HepG2 (cell line): ENCODE measurements around the gene ANKRD12. TPM values are rescaled to one million over a fixed set of nuclear protein-coding genes. Genes with fewer than 3 reads are reported as not detected.

Source experiments
- CAMTA2 ChIP-seq: sonication (generic); formaldehyde crosslinking; IDR thresholded peaks from 2 replicates; pipeline ENCODE4 v1.4.0; 2020; ENCODE audit warnings: mild to moderate bottlenecking, missing genetic modification reagents, borderline replicate concordance
- CHD4 ChIP-seq: fragments of 200-600 bp; sonication (generic); IDR thresholded peaks from 2 replicates; pipeline ENCODE4 v1.7.0; 2017; ENCODE audit warnings: mild to moderate bottlenecking, low read length, borderline replicate concordance
- FOXP1 ChIP-seq, 2 experiments: fragments of 450-650 bp in 1 of 2; IDR thresholded peaks; 2 replicates each; pipeline ENCODE4 v1.6.1; 2017 to 2018; ENCODE audit warnings: antibody characterized with exemption in 1 of 2
- GATA4 ChIP-seq: sonication (generic); IDR thresholded peaks from 2 replicates; pipeline ENCODE4 v1.6.1; 2016; ENCODE audit warnings: antibody characterized with exemption, low read depth, borderline replicate concordance
- HNRNPLL ChIP-seq: fragments of 200-400 bp; formaldehyde crosslinking; IDR thresholded peaks from 2 replicates; pipeline ENCODE4 v1.6.1; 2017; ENCODE audit warnings: mild to moderate bottlenecking, low read depth, low read length; ENCODE audit not compliant: poor library complexity, severe bottlenecking
- KMT2B ChIP-seq: IDR thresholded peaks from 2 replicates; pipeline ENCODE4 v1.6.1; 2016; ENCODE audit warnings: missing genetic modification reagents, missing compliant biosample characterization
- MAFF ChIP-seq: IDR thresholded peaks from 2 replicates; pipeline ENCODE4 v1.6.1; 2011; ENCODE audit warnings: low read depth, low read length, improper control_type of control experiment
- MED1 ChIP-seq: sonication (generic); formaldehyde crosslinking; IDR thresholded peaks from 2 replicates; pipeline ENCODE4 v1.4.0; 2020; ENCODE audit warnings: missing genetic modification reagents
- NR2C2 ChIP-seq: sonication (generic); formaldehyde crosslinking; IDR thresholded peaks from 2 replicates; pipeline ENCODE4 v1.4.0; 2020; ENCODE audit warnings: missing genetic modification reagents, mild to moderate bottlenecking, moderate library complexity, borderline replicate concordance
- RFX1 ChIP-seq: fragments of 450-650 bp; IDR thresholded peaks from 2 replicates; pipeline ENCODE4 v1.6.1; 2017
- SRF ChIP-seq: IDR thresholded peaks from 2 replicates; pipeline ENCODE4 v1.6.1; 2011; ENCODE audit warnings: mild to moderate bottlenecking, low read depth, low read length, moderate library complexity
- TBP ChIP-seq: sonication (generic); formaldehyde crosslinking; IDR thresholded peaks from 2 replicates; pipeline ENCODE4 v1.5.0; 2020; ENCODE audit warnings: missing genetic modification reagents
- ZBTB7B ChIP-seq: sonication (generic); formaldehyde crosslinking; IDR thresholded peaks from 2 replicates; pipeline ENCODE4 v1.4.0; 2020; ENCODE audit warnings: missing genetic modification reagents
- ZFP82 ChIP-seq: sonication (generic); formaldehyde crosslinking; IDR thresholded peaks from 2 replicates; pipeline ENCODE4 v1.5.1; 2020; ENCODE audit warnings: mild to moderate bottlenecking, missing genetic modification reagents, borderline replicate concordance
- ZNF367 ChIP-seq: sonication (generic); formaldehyde crosslinking; IDR thresholded peaks from 2 replicates; pipeline ENCODE4 v1.4.0; 2020; ENCODE audit warnings: missing genetic modification reagents, borderline replicate concordance
- ZNF709 ChIP-seq: sonication (generic); formaldehyde crosslinking; IDR thresholded peaks from 2 replicates; pipeline ENCODE4 v1.5.0; 2020; ENCODE audit warnings: mild to moderate bottlenecking, missing genetic modification reagents
- ZNF776 ChIP-seq: sonication (generic); formaldehyde crosslinking; IDR thresholded peaks from 2 replicates; pipeline ENCODE4 v1.4.0; 2020; ENCODE audit warnings: mild to moderate bottlenecking, missing genetic modification reagents
- ZNF839 ChIP-seq: sonication (generic); formaldehyde crosslinking; IDR thresholded peaks from 2 replicates; pipeline ENCODE4 v1.4.0; 2020; ENCODE audit warnings: missing genetic modification reagents, mild to moderate bottlenecking, borderline replicate concordance
- polyA plus RNA-seq, 8 experiments: library from polyadenylated mRNA; depleted of rRNA in 3 of 8; stranded (reverse) in 7 of 8; unstranded in 1 of 8; fragments of >200 nt; fragmentation: Illumina TruSeq in 4 of 8; extraction: Trizol in 4 of 8; gene quantifications; 2 replicates each; pipeline versions ENCODE4 v1.2.1 to v1.2.3, GENCODE V29; 2011 to 2016; ENCODE audit warnings: low read depth in 4 of 8, missing spikeins in 1 of 8, mixed read lengths in 1 of 8; ENCODE audit not compliant: insufficient read depth in 1 of 8
- total RNA-seq, 5 experiments: library from RNA; depleted of rRNA; stranded (reverse); fragments of >200 nt; fragmentation: Illumina TruSeq; extraction: Trizol; gene quantifications; 2 replicates each; pipeline ENCODE4 v1.2.3, GENCODE V29; 2016; ENCODE audit warnings: low read depth in 1 of 5
- TF ChIP-seq, protein P1 (sequence below): sonication (generic); formaldehyde crosslinking; IDR thresholded peaks from 2 replicates; pipeline ENCODE4 v1.5.0; 2020; ENCODE audit warnings: mild to moderate bottlenecking, missing genetic modification reagents
- TF ChIP-seq, protein P2 (sequence below): sonication (generic); formaldehyde crosslinking; IDR thresholded peaks from 2 replicates; pipeline ENCODE4 v1.8.0; 2022; ENCODE audit warnings: low read depth, missing genetic modification reagents
- TF ChIP-seq, protein P3 (sequence below): sonication (generic); formaldehyde crosslinking; IDR thresholded peaks from 2 replicates; pipeline ENCODE4 v1.4.0; 2020; ENCODE audit warnings: mild to moderate bottlenecking, missing genetic modification reagents
- TF ChIP-seq, protein P4 (sequence below): sonication (generic); formaldehyde crosslinking; IDR thresholded peaks from 2 replicates; pipeline ENCODE4 v1.4.0; 2020; ENCODE audit warnings: missing genetic modification reagents
- TF ChIP-seq, protein P5 (sequence below): sonication (generic); formaldehyde crosslinking; IDR thresholded peaks from 2 replicates; pipeline ENCODE4 v1.8.1; 2023; ENCODE audit warnings: mild to moderate bottlenecking, missing genetic modification reagents, borderline replicate concordance
- TF ChIP-seq, protein P6 (sequence below): sonication (generic); formaldehyde crosslinking; IDR thresholded peaks from 2 replicates; pipeline ENCODE4 v1.8.1; 2023; ENCODE audit warnings: missing genetic modification reagents, mild to moderate bottlenecking, borderline replicate concordance

ANKRD12 gene
- total and polyA plus RNA-seq, 2 of the 13 experiments (the other 11 are each of a cell fraction or from before 2014, with no cell fraction given), result 6.0 to 23.2 TPM

DNA sequence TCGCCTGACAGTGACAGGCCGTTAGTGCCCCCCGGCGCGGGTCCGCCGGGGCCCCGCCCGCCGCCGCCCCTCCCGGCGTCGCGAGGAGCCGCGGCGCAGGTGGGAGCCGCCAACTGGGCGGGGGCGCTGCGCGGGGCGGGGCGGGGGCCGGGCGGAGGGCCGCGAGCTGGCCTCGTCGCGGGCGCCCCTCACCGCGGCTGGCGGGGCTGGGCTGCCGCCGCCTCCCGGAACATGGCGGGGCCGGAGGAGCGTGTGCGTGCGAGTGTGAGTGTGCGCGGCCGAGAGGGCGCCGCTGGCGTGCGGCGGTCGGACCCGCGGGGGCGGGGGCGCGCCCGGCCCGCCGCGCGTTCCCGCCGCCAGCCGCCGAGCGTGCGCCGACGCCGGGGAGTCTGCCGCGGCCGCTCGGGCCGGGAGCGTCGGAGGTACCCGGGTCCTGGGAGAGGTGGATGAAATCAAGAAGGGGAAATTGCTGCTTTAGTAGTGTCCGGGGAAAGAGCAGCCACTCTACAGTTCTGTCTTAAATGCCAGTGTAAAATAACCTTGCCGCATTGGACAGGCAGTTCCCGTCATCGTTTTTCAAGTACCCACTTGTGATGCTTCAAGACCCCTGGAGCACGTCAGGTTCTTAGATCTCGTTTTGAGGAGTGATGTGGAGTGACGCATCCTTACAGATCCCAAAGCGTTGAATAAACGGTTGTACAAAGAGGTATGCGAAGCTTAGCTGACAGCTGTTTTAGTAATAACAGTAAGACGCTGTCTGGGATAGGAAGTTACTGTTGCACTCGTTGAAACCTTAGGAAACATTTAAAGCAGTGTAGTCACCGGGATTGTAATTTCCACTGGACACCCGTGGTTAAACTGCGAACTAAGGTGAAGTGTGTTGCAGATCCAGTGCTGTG, 836 bp downstream of the ANKRD12 start (continued):
- TF ChIP-seq, protein P1, sequence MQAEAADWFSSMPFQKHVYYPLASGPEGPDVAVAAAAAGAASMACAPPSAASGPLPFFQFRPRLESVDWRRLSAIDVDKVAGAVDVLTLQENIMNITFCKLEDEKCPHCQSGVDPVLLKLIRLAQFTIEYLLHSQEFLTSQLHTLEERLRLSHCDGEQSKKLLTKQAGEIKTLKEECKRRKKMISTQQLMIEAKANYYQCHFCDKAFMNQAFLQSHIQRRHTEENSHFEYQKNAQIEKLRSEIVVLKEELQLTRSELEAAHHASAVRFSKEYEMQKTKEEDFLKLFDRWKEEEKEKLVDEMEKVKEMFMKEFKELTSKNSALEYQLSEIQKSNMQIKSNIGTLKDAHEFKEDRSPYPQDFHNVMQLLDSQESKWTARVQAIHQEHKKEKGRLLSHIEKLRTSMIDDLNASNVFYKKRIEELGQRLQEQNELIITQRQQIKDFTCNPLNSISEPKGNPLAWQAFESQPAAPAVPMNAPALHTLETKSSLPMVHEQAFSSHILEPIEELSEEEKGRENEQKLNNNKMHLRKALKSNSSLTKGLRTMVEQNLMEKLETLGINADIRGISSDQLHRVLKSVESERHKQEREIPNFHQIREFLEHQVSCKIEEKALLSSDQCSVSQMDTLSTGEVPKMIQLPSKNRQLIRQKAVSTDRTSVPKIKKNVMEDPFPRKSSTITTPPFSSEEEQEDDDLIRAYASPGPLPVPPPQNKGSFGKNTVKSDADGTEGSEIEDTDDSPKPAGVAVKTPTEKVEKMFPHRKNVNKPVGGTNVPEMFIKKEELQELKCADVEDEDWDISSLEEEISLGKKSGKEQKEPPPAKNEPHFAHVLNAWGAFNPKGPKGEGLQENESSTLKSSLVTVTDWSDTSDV (CRISPR knock-in tag), result no peak
- TF ChIP-seq GATA4 (no peak), MED1 (no peak), SRF (no peak), ZNF776 (CRISPR knock-in tag) (no peak), FOXP1 (IDR thresholded peaks at IDR 0.05) (no peak), FOXP1 (CRISPR knock-in tag; IDR thresholded peaks at IDR 0.05) (no peak), MAFF (no peak), ZNF839 (CRISPR knock-in tag) (no peak), KMT2B (peak; percentile 53; the same call in 1 of the 2 replicates), TBP (CRISPR knock-in tag) (no peak), ZBTB7B (CRISPR knock-in tag) (0 out of 2 replicates have a peak, but pooled peaks have one; percentile 10), CAMTA2 (no peak), ZNF709 (CRISPR knock-in tag) (no peak), ZFP82 (CRISPR knock-in tag) (0 out of 2 replicates have a peak, but pooled peaks have one; percentile 65), CHD4 (no peak), ZNF367 (CRISPR knock-in tag) (no peak), NR2C2 (CRISPR knock-in tag) (no peak), HNRNPLL (peak; percentile 13), RFX1 (no peak)
- TF ChIP-seq, protein P2, sequence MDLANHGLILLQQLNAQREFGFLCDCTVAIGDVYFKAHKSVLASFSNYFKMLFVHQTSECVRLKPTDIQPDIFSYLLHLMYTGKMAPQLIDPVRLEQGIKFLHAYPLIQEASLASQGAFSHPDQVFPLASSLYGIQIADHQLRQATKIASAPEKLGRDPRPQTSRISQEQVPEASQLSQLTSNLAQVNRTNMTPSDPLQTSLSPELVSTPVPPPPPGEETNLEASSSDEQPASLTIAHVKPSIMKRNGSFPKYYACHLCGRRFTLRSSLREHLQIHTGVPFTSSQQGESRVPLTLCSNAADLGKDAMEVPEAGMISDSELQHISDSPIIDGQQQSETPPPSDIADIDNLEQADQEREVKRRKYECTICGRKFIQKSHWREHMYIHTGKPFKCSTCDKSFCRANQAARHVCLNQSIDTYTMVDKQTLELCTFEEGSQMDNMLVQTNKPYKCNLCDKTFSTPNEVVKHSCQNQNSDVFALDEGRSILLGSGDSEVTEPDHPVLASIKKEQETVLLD (CRISPR knock-in tag), result no peak; the same call in 1 of the 2 replicates
- TF ChIP-seq, protein P3, sequence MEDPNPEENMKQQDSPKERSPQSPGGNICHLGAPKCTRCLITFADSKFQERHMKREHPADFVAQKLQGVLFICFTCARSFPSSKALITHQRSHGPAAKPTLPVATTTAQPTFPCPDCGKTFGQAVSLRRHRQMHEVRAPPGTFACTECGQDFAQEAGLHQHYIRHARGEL, result no peak
- TF ChIP-seq, protein P4, sequence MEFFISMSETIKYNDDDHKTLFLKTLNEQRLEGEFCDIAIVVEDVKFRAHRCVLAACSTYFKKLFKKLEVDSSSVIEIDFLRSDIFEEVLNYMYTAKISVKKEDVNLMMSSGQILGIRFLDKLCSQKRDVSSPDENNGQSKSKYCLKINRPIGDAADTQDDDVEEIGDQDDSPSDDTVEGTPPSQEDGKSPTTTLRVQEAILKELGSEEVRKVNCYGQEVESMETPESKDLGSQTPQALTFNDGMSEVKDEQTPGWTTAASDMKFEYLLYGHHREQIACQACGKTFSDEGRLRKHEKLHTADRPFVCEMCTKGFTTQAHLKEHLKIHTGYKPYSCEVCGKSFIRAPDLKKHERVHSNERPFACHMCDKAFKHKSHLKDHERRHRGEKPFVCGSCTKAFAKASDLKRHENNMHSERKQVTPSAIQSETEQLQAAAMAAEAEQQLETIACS (CRISPR knock-in tag), result peak; percentile 53
- TF ChIP-seq, protein P5, sequence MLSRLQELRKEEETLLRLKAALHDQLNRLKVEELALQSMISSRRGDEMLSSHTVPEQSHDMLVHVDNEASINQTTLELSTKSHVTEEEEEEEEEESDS, result no peak
- TF ChIP-seq, protein P6, sequence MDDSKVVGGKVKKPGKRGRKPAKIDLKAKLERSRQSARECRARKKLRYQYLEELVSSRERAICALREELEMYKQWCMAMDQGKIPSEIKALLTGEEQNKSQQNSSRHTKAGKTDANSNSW (CRISPR knock-in tag), result no peak
